ENCODE data around the gene PCCB.

DNA sequence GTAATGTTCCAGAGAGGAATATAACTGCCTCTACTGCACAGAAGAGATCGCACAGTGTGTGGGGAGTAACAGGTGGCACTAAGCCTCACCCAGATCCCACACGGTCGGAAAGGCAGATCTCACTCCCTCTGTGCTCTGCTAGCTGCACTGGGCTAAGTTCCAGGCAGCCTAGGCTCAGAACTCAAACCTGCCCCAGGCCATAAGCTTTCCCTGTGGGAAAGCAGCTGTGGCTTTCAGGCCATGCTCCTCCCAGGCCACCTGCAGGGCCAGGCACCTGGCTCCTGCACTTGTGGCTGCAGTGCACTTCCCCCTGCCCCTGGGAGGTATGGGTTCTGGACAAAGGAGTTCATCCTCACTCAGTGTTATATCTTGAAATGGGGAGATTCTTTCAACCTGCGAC is 27.5 kb downstream of the PCCB start:
- TF ChIP-seq CTCF (IDR thresholded peaks at IDR 0.05), result no peak
- no peak for TF ChIP-seq POLR2A (IDR thresholded peaks at IDR 0.05)
